SIG-M5 (cell line): ENCODE measurements around the gene CAVIN1.
A peak's percentile ranks its signal among the peaks of the same experiment; 100 is the strongest.
"Not testable (repeated sequence)": the region's sequence is repeated elsewhere in the genome, so short reads cannot be mapped to it uniquely, and the experiment has no call there.

Experiments
- DNase-seq: peaks from one replicate; lab custom pipeline; 2025; lab: John Stamatoyannopoulos, UW

The CAVIN1 gene

DNA sequence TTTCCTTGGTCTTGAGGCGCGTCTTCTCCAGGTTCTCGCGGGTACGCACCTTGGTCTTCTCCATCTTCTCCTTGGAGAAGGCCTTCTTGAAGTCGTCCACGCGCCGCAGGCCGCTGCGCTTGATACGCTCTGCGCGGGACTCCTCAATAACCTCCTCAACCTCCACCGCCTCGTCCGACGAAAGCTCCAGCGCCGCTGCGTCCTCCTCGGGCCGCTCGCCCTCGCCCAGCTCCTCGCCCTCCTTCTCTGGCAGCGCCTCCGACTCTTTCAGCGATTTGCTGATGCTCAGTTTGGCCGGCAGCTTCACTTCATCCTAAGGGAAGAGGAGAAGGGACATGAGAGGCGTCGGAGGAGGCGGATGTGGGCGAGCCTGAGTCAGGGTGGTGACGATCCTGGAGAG is 18.0 kb downstream of the CAVIN1 start:
- no peak for DNase-seq

- no peak for DNase-seq
Observed at GRCh38 chr17:42404326-42405055, 18.6 kb downstream of the CAVIN1 start.

GRCh38 chr17:42403150-42403549 is 19.9 kb downstream of the CAVIN1 start:
- no peak for DNase-seq

GRCh38 chr17:42402117-42402516 is 20.9 kb downstream of the CAVIN1 start:
- no peak for DNase-seq

GRCh38 chr17:42400844-42401375 is 22.1 kb downstream of the CAVIN1 start:
- not testable (repeated sequence) for DNase-seq

DNA sequence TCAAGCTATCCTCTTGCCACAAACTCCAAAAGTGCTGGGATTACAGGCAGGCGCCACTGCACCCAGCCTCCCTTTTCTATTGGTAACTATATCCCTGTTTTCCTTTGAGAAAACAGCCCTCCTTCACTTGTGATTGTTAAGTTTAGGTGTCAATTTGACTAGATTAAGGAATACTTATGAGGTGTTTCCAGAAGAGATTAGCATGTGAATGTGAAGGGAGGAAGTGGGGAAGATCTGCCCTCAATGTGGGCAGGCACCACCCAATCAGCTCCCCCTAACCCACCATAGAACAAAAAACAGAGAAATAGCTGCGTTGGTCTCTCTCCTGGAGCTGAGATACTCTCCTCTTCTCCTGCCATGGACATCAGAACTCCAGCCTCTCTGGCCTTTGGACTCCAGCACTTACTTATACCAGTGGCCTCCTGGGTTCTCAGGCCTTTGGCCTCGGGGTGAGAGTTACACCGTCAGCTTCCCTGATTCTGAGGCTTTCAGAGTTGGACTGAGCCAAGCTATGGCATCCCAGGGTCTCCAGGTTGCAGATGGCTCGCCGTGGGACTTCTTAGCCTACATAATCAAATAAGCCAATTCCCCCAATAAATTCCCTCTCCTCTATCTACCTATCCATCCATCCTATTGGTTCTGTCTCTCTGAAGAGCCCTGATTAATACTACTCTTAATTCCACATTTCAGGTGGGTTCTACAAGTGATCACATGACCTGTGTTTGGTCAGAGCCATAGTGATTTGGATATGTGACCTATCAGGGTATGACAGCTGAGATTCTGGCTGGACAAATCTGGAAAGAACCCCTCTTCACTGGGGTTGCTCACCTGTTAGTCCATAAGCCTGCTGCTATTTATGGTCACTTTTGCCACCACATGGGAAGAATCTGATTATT is 22.9 kb downstream of the CAVIN1 start:
- no peak for DNase-seq

DNA sequence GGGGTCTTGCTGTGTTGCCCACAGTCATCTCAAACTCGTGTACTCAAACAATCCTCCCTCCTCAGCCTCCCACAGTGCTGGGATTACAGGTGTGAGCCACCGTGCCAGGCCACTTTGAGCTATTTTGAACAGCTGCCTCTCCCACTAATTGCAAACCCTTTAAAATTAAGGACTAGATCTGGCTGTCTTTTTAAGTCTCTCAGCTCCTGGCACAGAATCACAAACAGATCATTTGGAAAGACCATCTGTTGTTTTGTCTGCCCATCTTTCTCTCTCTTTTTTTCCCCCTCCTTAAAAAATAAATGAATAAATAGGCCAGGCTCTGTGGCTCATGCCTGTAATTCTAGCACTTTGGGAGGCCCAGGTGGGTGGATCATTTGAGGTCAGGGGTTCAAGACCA is 23.9 kb downstream of the CAVIN1 start:
- DNase-seq, result no peak

- DNase-seq, result not testable (repeated sequence)
Observed at GRCh38 chr17:42395601-42396000, 27.5 kb downstream of the CAVIN1 start.

GRCh38 chr17:42394838-42395237 is 28.2 kb downstream of the CAVIN1 start:
- no peak for DNase-seq

- no peak for DNase-seq
Observed at GRCh38 chr17:42392692-42393415, 30.2 kb downstream of the CAVIN1 start.

GRCh38 chr17:42391439-42391838 is 31.6 kb downstream of the CAVIN1 start:
- not testable (repeated sequence) for DNase-seq

- no peak for DNase-seq
Observed at GRCh38 chr17:42389899-42390298, 33.2 kb downstream of the CAVIN1 start.

- DNase-seq, result no peak
Observed at GRCh38 chr17:42389135-42389417, 34.0 kb downstream of the CAVIN1 start.

DNA sequence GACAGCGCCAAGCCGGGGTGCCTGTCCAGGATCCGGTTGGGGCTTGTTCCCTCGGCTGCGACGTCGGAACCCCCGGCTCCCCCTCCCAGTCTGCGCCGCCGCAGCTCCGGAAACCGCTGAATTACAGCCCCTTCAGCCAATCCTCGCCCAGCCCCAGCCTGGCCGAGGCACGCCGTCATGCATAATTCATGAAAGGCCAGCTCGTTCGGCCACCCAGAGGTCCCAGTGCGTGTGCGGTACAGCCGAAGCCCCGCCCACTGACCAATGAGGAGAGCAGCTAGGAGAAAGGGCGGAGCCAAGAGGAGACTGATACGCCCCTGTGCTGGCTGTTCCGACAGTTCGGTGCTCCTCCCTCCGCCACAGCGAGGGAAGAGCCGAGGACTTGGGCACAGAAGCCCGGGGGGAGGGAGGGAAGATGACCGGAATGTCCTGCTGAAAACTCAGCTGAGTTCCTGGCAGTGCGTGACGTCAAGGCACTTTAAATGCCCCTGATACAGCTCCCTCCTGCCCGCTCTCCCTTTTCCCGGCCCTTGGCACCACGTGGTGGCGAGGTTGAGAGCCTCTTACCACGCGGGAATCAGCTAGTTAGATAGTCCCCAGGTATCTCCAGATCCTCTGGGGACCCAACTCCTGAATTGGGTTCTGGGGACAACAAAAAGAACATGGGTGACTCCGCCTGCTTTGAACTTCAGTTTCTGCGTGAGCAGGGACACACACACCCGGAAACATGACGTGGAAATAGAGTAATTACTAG is 34.5 kb downstream of the CAVIN1 start, which contains the start of gene STAT3:
Gene STAT3 (minus strand): TSS at position 62 of the 754 bp plus-strand sequence. CDS start 39,926 bp downstream, outside the sequence.
- peak; percentile 97 for DNase-seq

DNA sequence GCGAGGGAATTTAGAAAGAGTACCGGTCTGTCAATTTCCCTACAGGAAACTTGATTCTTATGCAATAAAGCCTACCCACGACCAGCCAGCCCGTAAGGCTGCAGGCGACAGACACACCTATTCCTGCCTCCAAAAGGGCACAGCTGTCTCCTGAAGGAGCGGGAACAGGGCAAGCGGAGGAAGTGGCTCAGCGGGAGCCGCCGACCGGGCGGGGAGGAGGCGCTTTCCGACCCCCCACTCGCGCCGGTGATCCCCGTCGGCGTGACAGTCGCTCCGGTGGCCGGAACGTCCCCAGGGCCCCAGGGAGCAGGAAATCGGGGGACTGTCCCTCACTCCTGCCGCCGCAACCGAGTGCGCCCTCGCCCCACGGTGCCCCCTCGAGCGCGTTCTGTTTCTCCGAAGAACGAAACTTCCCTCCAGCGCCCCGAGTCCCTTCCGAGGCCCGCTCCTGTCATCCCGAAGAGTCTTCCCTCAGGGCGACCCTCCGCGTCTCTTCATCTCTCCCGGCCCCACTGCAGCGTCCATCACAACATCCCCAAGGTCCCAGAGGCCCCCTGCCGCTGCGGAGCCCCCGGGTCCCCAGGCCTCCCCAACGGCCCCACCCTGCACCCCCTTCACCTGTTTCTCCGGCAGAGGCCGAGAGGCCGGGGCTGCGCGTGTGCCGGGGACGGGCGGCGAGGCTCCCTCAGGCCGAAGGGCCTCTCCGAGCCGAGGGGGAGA is 35.2 kb downstream of the CAVIN1 start:
- DNase-seq, result no peak

GRCh38 chr17:42386777-42387657 is 36.0 kb downstream of the CAVIN1 start:
- DNase-seq, result peak; percentile 46

GRCh38 chr17:42381898-42382297 is 41.2 kb downstream of the CAVIN1 start:
- no peak for DNase-seq

DNA sequence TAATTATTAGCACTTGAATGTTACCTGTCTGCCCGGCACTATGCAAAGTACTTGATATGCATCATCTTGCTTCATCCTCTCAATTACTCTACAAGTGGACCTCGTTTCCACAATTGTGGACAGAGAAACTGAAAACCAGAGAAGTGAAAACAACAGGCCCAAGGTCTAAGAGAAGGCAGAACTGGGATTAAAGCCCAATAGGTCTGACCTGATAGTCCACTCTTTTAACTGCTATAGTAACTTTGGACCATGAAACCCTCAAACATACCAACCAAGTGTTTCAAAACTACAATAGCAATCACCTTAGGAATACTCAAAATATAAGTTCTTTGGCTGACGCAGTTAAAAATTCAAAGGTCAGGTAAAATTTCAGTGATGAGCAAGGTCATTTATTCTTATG is 42.1 kb downstream of the CAVIN1 start:
- no peak for DNase-seq

DNA sequence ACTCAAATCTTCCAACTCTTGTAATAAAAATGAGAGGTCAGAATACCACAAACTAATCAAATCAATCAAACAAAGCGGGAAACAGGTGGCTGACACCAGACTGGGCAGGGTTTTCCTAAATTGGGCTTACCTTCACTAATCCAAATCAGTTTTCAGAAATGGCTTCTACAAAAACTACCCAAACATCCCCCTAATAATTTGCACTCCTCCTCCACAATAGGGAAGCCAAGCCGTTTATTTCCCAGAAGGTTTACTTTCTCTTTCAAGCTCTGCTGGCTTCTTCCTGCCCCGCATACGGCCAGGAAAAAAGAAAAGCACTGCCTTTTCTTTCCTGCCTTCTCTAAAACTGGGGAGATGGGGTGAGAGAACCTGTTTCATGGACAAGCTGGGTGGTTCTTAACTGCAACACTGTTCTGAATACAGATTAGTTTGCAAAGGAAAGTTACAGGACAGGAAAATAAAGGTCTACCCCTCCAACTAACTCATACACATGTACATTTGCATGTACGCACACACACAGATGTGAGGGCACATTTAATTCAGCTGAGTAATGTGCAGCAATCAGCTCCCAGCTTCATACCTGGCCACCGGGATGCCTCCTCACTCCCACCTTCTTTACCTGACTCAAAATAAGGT is 44.0 kb downstream of the CAVIN1 start:
- no peak for DNase-seq
